CMK (cell line): ENCODE measurements around the gene PCDHGA3.
"Not testable (repeated sequence)": the region's sequence is repeated elsewhere in the genome, so short reads cannot be mapped to it uniquely, and the experiment has no call there.

Source experiments
- DNase-seq: peaks from one replicate; pipeline ENCODE4 v3.0.0-alpha.2; 2010; ENCODE audit warnings: low read depth

Gene PCDHGA3

GRCh38 chr5:141349917-141350619 lies 6.4 kb downstream of the PCDHGA3 start, which contains the start of gene PCDHGB1:
TSS of gene PCDHGB1 (plus strand) at chr5:141350099. CDS start at chr5:141350261, 162 bp downstream.
- no peak for DNase-seq

- DNase-seq: no peak
Measured at GRCh38 chr5:141351591-141351990, 8.0 kb downstream of the PCDHGA3 start.

- DNase-seq: no peak
Measured at GRCh38 chr5:141354900-141355469, 11.4 kb downstream of the PCDHGA3 start, which contains the start of gene PCDHGA4. TSS of gene PCDHGA4 (plus strand) at chr5:141355021. CDS start at chr5:141355108, 87 bp downstream.

GRCh38 chr5:141355641-141356040 lies 12.0 kb downstream of the PCDHGA3 start:
- no peak for DNase-seq

GRCh38 chr5:141356133-141356532 lies 12.5 kb downstream of the PCDHGA3 start:
- no peak for DNase-seq

- no peak for DNase-seq
Measured at GRCh38 chr5:141356950-141357349, 13.3 kb downstream of the PCDHGA3 start.

GRCh38 chr5:141359790-141360426 lies 16.3 kb downstream of the PCDHGA3 start, which contains the start of gene PCDHGB2:
TSS of gene PCDHGB2 (plus strand) at chr5:141359994. CDS start at chr5:141360136, 142 bp downstream.
- no peak for DNase-seq

- no peak for DNase-seq
Measured at GRCh38 chr5:141360685-141361084, 17.1 kb downstream of the PCDHGA3 start.

- no peak for DNase-seq
Measured at GRCh38 chr5:141362719-141363118, 19.1 kb downstream of the PCDHGA3 start.

- no peak for DNase-seq
Measured at GRCh38 chr5:141363952-141364660, 20.5 kb downstream of the PCDHGA3 start, which contains the start of gene PCDHGA5. TSS of gene PCDHGA5 (plus strand) at chr5:141364162. CDS start at chr5:141364331, 169 bp downstream.

GRCh38 chr5:141366016-141366896 lies 22.6 kb downstream of the PCDHGA3 start:
- no peak for DNase-seq

GRCh38 chr5:141369994-141370848 lies 26.6 kb downstream of the PCDHGA3 start, which contains the start of gene PCDHGB3:
TSS of gene PCDHGB3 (plus strand) at chr5:141370242. CDS start at chr5:141370395, 153 bp downstream.
- no peak for DNase-seq

- no peak for DNase-seq
Measured at GRCh38 chr5:141371572-141372475, 28.2 kb downstream of the PCDHGA3 start.

GRCh38 chr5:141373673-141374317 lies 30.2 kb downstream of the PCDHGA3 start, which contains the start of gene PCDHGA6:
TSS of gene PCDHGA6 (plus strand) at chr5:141373891. CDS start at chr5:141374084, 193 bp downstream.
- no peak for DNase-seq

GRCh38 chr5:141374627-141375026 lies 31.0 kb downstream of the PCDHGA3 start:
- DNase-seq: no peak

GRCh38 chr5:141375444-141376155 lies 32.0 kb downstream of the PCDHGA3 start:
- not testable (repeated sequence) for DNase-seq

GRCh38 chr5:141382469-141383294 lies 39.1 kb downstream of the PCDHGA3 start, which contains the start of gene PCDHGA7:
TSS of gene PCDHGA7 (plus strand) at chr5:141382742. CDS start at chr5:141382900, 158 bp downstream.
- DNase-seq: no peak
